GM20000 (cell line): Measurements from ENCODE around the gene CCDC117.

Experiments used
- DNase-seq: peaks from one replicate; pipeline ENCODE4 v3.0.0; 2012; ENCODE audit warnings: low spot score
- TF ChIP-seq, protein P1 (sequence below): IDR thresholded peaks from 2 replicates; pipeline ENCODE4 v1.5.1; 2012; ENCODE audit warnings: mild to moderate bottlenecking, control low read depth; ENCODE audit errors: extremely low read depth, missing control alignments

Gene CCDC117

DNA sequence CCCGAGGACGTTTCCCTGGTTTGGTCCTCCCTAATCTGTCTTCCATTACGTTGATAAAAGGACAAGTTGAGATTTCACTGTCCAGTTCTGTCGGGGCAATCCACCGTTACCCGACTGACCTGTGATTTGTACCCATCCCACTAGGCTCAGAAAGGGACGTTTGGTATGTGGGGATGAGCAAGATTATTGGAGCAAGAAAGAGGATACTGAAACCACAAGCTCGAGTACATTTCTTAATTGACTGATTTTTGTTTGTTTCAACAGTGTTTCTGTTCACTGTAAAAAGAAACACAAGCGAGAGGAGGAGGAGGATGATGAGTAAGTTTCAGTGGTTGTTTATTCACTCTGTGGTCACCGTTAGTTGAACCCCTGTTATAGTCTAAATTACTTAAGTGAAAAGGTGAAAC lies 969 bp downstream of the CCDC117 start:
- TF ChIP-seq, protein P1, sequence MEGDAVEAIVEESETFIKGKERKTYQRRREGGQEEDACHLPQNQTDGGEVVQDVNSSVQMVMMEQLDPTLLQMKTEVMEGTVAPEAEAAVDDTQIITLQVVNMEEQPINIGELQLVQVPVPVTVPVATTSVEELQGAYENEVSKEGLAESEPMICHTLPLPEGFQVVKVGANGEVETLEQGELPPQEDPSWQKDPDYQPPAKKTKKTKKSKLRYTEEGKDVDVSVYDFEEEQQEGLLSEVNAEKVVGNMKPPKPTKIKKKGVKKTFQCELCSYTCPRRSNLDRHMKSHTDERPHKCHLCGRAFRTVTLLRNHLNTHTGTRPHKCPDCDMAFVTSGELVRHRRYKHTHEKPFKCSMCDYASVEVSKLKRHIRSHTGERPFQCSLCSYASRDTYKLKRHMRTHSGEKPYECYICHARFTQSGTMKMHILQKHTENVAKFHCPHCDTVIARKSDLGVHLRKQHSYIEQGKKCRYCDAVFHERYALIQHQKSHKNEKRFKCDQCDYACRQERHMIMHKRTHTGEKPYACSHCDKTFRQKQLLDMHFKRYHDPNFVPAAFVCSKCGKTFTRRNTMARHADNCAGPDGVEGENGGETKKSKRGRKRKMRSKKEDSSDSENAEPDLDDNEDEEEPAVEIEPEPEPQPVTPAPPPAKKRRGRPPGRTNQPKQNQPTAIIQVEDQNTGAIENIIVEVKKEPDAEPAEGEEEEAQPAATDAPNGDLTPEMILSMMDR: no peak
- peak; percentile 75 for DNase-seq

DNA sequence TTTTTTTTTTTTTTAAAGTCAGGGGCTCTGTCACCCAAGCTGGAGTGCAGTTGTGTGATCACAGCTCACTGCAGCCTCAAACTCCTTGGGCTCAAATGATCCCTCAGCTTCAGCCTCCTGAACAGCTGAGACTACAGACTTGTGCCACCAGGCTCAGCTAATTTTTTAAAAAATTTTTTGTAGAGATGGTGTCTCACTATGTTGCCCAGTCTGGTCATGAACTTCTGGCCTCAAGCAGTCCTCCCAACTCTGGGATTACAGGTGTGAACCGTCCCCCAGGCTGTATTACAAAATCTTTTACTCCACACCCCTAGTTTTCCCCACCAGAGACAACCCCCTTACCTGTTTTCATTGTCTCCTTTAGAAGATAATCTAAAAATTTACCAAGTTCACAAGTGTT lies 1.9 kb downstream of the CCDC117 start:
- TF ChIP-seq, protein P1: no peak
- no peak for DNase-seq

DNA sequence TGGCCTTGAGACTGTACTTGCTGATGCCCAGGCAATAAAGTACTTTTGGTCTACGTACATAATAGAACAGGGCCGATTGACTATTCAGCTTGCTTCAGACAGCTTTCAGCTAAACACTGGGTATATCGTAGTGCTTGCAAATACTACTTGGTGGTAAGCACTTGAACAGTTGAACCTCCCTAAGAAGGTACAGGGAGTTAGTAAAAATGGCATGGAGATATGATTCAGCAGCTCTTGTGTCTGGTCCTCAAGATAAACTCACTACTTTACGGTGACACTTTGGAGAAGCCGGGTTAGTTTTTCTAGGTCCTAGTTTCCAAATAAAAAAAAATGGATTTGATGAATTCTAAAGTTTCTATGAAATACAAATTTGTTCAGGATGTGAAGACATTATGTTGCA lies 7.3 kb downstream of the CCDC117 start:
- no peak for DNase-seq
- TF ChIP-seq, protein P1: no peak

- no peak for DNase-seq
- TF ChIP-seq, protein P1: no peak
Observed at GRCh38 chr22:28780296-28780695, 7.8 kb downstream of the CCDC117 start.

GRCh38 chr22:28783786-28784671 lies 11.5 kb downstream of the CCDC117 start:
- TF ChIP-seq, protein P1: no peak
- no peak for DNase-seq

- DNase-seq: no peak
- TF ChIP-seq, protein P1: no peak
Observed at GRCh38 chr22:28788601-28789000, 16.1 kb downstream of the CCDC117 start.

DNA sequence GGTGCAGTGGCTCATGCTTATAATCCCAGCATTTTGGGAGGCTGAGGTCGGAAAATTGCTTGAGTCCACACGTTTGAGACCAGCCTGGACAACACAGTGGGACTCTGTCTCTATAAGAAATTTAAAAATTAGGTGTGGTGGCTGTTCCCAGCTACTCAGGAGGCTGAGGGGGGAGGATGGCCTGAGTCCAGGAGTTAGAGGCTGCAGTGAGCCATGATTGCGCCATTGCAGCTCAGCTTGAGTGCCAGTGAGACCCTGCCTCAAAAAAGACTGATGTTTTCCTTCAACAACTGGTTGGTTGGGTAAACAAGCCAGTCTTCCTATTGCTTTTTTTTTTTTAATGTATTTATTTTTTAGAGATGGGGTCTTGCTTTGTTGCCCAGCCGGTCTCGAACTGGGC lies 18.6 kb downstream of the CCDC117 start:
- no peak for DNase-seq
- TF ChIP-seq, protein P1: no peak
